CD14-positive monocyte (primary cell): ENCODE data around the gene OR3A2. TPM values are rescaled to one million over a fixed set of nuclear protein-coding genes. Genes with fewer than 3 reads are reported as not detected.
"Not testable (repeated sequence)": the region's sequence is repeated elsewhere in the genome, so short reads cannot be mapped to it uniquely, and the experiment has no call there.

Experiments used
- DNase-seq, 3 donors: peaks; one replicate each; pipeline ENCODE4 v3.0.0-alpha.2; 2011 to 2022
- H2AFZ ChIP-seq: 2 replicates; pipeline ENCODE4 v1.6.0; 2012; ENCODE audit warnings: mild to moderate bottlenecking, low read depth, low read length, inconsistent platforms; ENCODE audit not compliant: insufficient read depth, poor library complexity, severe bottlenecking
- H3K27ac ChIP-seq, 2 donors: 1 replicate in 1 of 2; 2 replicates in 1 of 2; pipeline ENCODE4 v1.5.1; 2012 to 2013; ENCODE audit warnings: low read length in 2 of 2, control low read depth in 1 of 2, inconsistent platforms in 1 of 2, low read depth in 1 of 2, mild to moderate bottlenecking in 1 of 2
- H3K27me3 ChIP-seq, 2 donors: one replicate each; pipeline versions ENCODE4 v1.6.0 to v1.6.1; 2011 to 2013; ENCODE audit warnings: low read length in 2 of 2; ENCODE audit not compliant: control insufficient read depth in 2 of 2, insufficient read depth in 2 of 2
- H3K36me3 ChIP-seq, 2 donors: replicated peaks in 1 of 2; 1 replicate in 1 of 2; 2 replicates in 1 of 2; pipeline versions ENCODE4 v1.5.1 to v1.6.1; 2012 to 2013; ENCODE audit warnings: low read length in 2 of 2, control low read depth in 1 of 2, inconsistent platforms in 1 of 2, mild to moderate bottlenecking in 1 of 2; ENCODE audit not compliant: insufficient read depth in 2 of 2, control insufficient read depth in 1 of 2
- H3K4me1 ChIP-seq, 2 donors: 1 replicate in 1 of 2; 2 replicates in 1 of 2; pipeline versions ENCODE4 v1.5.1 to v1.6.1; 2012 to 2013; ENCODE audit warnings: low read length in 2 of 2, control low read depth in 1 of 2, inconsistent platforms in 1 of 2, mild to moderate bottlenecking in 1 of 2, moderate library complexity in 1 of 2; ENCODE audit not compliant: insufficient read depth in 2 of 2, control insufficient read depth in 1 of 2
- H3K4me2 ChIP-seq: replicated peaks from 2 replicates; pipeline ENCODE3; 2012; ENCODE audit warnings: low read length, moderate library complexity, mild to moderate bottlenecking; ENCODE audit not compliant: poor library complexity, severe bottlenecking; ENCODE audit errors: extremely low read depth
- H3K4me3 ChIP-seq, 3 experiments: fragments of 200-600 bp in 1 of 3; sonication (generic) in 1 of 3; replicated peaks in 1 of 3; 1 replicate in 2 of 3; 2 replicates in 1 of 3; pipeline ENCODE4 v1.5.1; 2011 to 2013; ENCODE audit warnings: low read length in 3 of 3, mild to moderate bottlenecking in 3 of 3, control low read depth in 2 of 3, low read depth in 2 of 3, inconsistent platforms in 1 of 3, moderate library complexity in 1 of 3
- H3K79me2 ChIP-seq: 2 replicates; pipeline ENCODE4 v1.6.0; 2012; ENCODE audit warnings: mild to moderate bottlenecking, control low read depth, inconsistent platforms, low read length, moderate library complexity; ENCODE audit not compliant: insufficient read depth
- H3K9ac ChIP-seq: 2 replicates; pipeline ENCODE4 v1.6.0; 2017; ENCODE audit warnings: low read length, mild to moderate bottlenecking; ENCODE audit not compliant: insufficient read depth, poor library complexity, severe bottlenecking
- H3K9me3 ChIP-seq, 2 donors: replicated peaks in 1 of 2; 1 replicate in 1 of 2; 2 replicates in 1 of 2; pipeline versions ENCODE4 v1.5.1 to v1.6.1; 2012 to 2013; ENCODE audit warnings: low read length in 2 of 2, control low read depth in 1 of 2; ENCODE audit not compliant: control insufficient read depth in 1 of 2, insufficient read depth in 1 of 2
- H4K20me1 ChIP-seq: 2 replicates; pipeline ENCODE4 v1.6.0; 2012; ENCODE audit warnings: mild to moderate bottlenecking, low read length, control low read depth, moderate library complexity; ENCODE audit not compliant: insufficient read depth
- H3K27ac Mint-ChIP-seq, 7 donors: one replicate each; pipeline ENCODE4 v1.8.0; 2020; ENCODE audit warnings: mild to moderate bottlenecking in 7 of 7, mixed read lengths in 7 of 7, moderate library complexity in 6 of 7, inconsistent platforms in 2 of 7
- H3K27me3 Mint-ChIP-seq, 3 donors: one replicate each; pipeline ENCODE4 v1.8.0; 2021 to 2022; ENCODE audit warnings: low read depth in 3 of 3, mild to moderate bottlenecking in 3 of 3, mixed read lengths in 3 of 3, moderate library complexity in 3 of 3, inconsistent platforms in 1 of 3
- H3K36me3 Mint-ChIP-seq, 2 donors: one replicate each; pipeline ENCODE4 v1.8.0; 2020; ENCODE audit warnings: mixed read lengths in 2 of 2, inconsistent platforms in 1 of 2, mild to moderate bottlenecking in 1 of 2
- H3K4me1 Mint-ChIP-seq: one replicate; pipeline ENCODE4 v1.8.0; 2020; ENCODE audit warnings: mild to moderate bottlenecking, mixed read lengths
- H3K4me3 Mint-ChIP-seq, 2 donors: one replicate each; pipeline ENCODE4 v1.8.0; 2020; ENCODE audit warnings: mild to moderate bottlenecking in 2 of 2, mixed read lengths in 2 of 2, moderate library complexity in 1 of 2
- H3K9me3 Mint-ChIP-seq, 7 donors: one replicate each; pipeline ENCODE4 v1.8.0; 2020 to 2022; ENCODE audit warnings: mixed read lengths in 7 of 7, mild to moderate bottlenecking in 6 of 7, moderate library complexity in 6 of 7, inconsistent platforms in 2 of 7
- WGBS: methylation state at CpG from one replicate; pipeline ENCODE4 v1.1.5; 2013; ENCODE audit warnings: missing lambda C conversion rate; ENCODE audit not compliant: insufficient coverage; 5-methylcytosine and 5-hydroxymethylcytosine counted together
- intact Hi-C, 2 donors: fragments of 100-400 bp; cut with micrococcal nuclease; formaldehyde crosslinking; loops; one replicate each; pipeline versions ENCODE4 v1.15.0 to v1.15.1; 2023
- polyA plus RNA-seq, 3 donors: library from polyadenylated mRNA; depleted of rRNA in 1 of 3; unstranded in 2 of 3; stranded (reverse) in 1 of 3; fragments of 300-500 nt in 2 of 3; fragments of >200 nt in 1 of 3; fragmentation: Illumina TruSeq in 2 of 3; gene quantifications; 1 replicate in 2 of 3; 2 replicates in 1 of 3; pipeline ENCODE4 v1.2.3, GENCODE V29; 2012 to 2021
- TF ChIP-seq, protein P1 (sequence below): fragments of 200-600 bp; IDR thresholded peaks from one replicate; pipeline ENCODE4 v1.8.0; 2022; ENCODE audit warnings: antibody characterized with exemption, mild to moderate bottlenecking

OR3A2 gene
- polyA plus RNA-seq, 3 donors = not detected

DNA sequence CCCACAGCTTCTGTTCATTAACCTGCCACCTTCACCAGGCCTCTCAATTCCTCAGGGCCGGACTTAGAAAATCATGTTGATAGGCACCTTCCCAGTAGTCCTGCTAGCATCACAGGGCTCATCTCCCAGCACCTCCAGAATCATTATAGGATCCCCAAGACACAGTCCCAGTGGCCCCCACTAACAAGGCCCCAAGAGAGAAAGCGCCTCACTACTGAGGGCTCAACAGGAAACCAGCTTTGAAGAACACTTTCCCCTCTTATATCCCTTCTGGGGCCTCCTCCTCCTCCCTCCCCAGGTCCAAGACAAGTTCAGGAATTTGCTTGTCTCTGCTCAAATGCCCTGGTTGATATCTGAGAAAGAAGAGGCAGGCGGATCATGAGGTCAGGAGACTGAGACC is 25.0 kb upstream of the OR3A2 start, which contains the start of gene OR3A3:
TSS of gene OR3A3 (plus strand) at position 301 of the 400 bp plus-strand sequence.
- no peak within 1 kb of the TSS for H2AFZ ChIP-seq
- no peak within 1 kb of the TSS for H3K4me3 Mint-ChIP-seq

DNA sequence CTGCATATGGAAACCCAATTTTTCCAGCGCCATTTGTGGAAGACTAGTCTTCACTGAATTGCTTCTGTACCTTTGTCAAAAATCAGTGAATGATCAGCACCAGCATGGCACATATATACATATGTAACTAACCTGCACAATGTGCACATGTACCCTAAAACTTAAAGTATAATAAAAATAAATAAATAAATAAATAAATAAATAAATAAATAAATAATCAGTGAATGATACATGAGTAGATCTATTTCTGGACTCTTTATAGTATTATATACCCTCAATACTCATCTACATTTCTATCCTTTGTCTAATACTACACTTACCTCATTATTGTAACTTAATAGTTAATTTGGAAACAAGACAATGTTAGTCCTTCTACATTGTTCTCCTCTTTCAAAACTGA is 17.7 kb upstream of the OR3A2 start:
- H3K27me3 Mint-ChIP-seq, intact Hi-C loops, H3K4me2 ChIP-seq, H3K27me3 ChIP-seq, H3K27ac ChIP-seq, H3K36me3 Mint-ChIP-seq, DNase-seq, H3K36me3 ChIP-seq, H2AFZ ChIP-seq, H3K27ac Mint-ChIP-seq, H3K4me1 ChIP-seq, H4K20me1 ChIP-seq, H3K9ac ChIP-seq, H3K4me3 Mint-ChIP-seq, H3K4me3 ChIP-seq, H3K4me1 Mint-ChIP-seq, H3K79me2 ChIP-seq: not testable (repeated sequence)
- H3K9me3 Mint-ChIP-seq = peaks cover 4 to 19% (median 10%) of the 10 kb centered on the region in 7 donors
- H3K9me3 ChIP-seq = peaks cover 5 to 12% of the 10 kb centered on the region in 2 donors
- no CpG with 5 or more reads among the region's 1 CpG for WGBS

More for the DNA sequence above, 25.0 kb upstream of the OR3A2 start, which contains the start of gene OR3A3:
- Histone ChIP-seq H3K4me2 (no peak within 1 kb of the TSS), H3K9me3 (peaks cover 5 to 12% of the 10 kb centered on the region in 2 donors), H3K79me2 (no peaks in the 10 kb centered on the region), H3K4me3 (no peak within 1 kb of the TSS), H3K27me3 (peaks cover 0 to 7% of the 10 kb centered on the region in 2 donors), H3K4me1 (no peaks in the 10 kb centered on the region), H3K9ac (no peak within 1 kb of the TSS), H3K36me3 (no peaks in the 10 kb centered on the region), H4K20me1 (no peaks in the 10 kb centered on the region), H3K27ac (no peak within 1 kb of the TSS)
- Mint-ChIP-seq H3K36me3 (no peaks in the 10 kb centered on the region), H3K4me1 (peaks cover 2% of the 10 kb centered on the region), H3K9me3 (peaks cover 4 to 19% (median 10%) of the 10 kb centered on the region in 7 donors), H3K27me3 (peaks cover 3 to 15% (median 6%) of the 10 kb centered on the region in 3 donors), H3K27ac (no peak within 1 kb of the TSS)
- no peak for DNase-seq
- 100% methylated on average over 1 of the region's 3 CpGs for WGBS
- intact Hi-C loops = no loop called here
- TF ChIP-seq, protein P1, sequence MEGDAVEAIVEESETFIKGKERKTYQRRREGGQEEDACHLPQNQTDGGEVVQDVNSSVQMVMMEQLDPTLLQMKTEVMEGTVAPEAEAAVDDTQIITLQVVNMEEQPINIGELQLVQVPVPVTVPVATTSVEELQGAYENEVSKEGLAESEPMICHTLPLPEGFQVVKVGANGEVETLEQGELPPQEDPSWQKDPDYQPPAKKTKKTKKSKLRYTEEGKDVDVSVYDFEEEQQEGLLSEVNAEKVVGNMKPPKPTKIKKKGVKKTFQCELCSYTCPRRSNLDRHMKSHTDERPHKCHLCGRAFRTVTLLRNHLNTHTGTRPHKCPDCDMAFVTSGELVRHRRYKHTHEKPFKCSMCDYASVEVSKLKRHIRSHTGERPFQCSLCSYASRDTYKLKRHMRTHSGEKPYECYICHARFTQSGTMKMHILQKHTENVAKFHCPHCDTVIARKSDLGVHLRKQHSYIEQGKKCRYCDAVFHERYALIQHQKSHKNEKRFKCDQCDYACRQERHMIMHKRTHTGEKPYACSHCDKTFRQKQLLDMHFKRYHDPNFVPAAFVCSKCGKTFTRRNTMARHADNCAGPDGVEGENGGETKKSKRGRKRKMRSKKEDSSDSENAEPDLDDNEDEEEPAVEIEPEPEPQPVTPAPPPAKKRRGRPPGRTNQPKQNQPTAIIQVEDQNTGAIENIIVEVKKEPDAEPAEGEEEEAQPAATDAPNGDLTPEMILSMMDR = no peak
